Measurements from ENCODE around the gene FAM76A. TPM values are rescaled to one million over a fixed set of nuclear protein-coding genes. Genes with fewer than 3 reads are reported as not detected.

Gene FAM76A
- total RNA-seq, 1 experiment from 2014 or later: 9.6 TPM

DNA sequence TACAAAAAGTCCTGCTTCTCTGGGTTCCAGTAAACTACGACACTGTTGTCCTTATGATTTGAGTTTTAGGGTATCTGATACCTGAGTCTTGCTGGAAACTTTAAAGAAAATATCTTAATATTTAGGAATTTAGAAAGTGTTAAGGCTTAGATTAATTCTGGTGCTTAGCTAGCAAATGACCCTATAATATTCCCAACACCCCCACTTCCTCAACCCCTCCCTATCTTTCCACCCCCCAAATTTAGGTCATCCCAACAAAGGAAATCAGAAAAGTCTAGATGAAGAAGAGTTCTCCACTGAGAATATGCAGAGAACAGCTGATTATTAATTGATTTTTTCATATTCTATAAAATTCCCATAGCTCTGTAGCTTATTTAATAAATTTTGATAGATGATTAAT, 58.9 kb downstream of the FAM76A start (continued):
- TF ChIP-seq, protein P1, sequence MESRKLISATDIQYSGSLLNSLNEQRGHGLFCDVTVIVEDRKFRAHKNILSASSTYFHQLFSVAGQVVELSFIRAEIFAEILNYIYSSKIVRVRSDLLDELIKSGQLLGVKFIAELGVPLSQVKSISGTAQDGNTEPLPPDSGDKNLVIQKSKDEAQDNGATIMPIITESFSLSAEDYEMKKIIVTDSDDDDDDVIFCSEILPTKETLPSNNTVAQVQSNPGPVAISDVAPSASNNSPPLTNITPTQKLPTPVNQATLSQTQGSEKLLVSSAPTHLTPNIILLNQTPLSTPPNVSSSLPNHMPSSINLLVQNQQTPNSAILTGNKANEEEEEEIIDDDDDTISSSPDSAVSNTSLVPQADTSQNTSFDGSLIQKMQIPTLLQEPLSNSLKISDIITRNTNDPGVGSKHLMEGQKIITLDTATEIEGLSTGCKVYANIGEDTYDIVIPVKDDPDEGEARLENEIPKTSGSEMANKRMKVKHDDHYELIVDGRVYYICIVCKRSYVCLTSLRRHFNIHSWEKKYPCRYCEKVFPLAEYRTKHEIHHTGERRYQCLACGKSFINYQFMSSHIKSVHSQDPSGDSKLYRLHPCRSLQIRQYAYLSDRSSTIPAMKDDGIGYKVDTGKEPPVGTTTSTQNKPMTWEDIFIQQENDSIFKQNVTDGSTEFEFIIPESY (IDR thresholded peaks at IDR 0.05; ENCODE audit: extremely low read depth, insufficient replicate concordance, low read length): no peak
- TF ChIP-seq JUND (IDR thresholded peaks at IDR 0.05) (no peak), ZFX (IDR thresholded peaks at IDR 0.05) (no peak)

DNA sequence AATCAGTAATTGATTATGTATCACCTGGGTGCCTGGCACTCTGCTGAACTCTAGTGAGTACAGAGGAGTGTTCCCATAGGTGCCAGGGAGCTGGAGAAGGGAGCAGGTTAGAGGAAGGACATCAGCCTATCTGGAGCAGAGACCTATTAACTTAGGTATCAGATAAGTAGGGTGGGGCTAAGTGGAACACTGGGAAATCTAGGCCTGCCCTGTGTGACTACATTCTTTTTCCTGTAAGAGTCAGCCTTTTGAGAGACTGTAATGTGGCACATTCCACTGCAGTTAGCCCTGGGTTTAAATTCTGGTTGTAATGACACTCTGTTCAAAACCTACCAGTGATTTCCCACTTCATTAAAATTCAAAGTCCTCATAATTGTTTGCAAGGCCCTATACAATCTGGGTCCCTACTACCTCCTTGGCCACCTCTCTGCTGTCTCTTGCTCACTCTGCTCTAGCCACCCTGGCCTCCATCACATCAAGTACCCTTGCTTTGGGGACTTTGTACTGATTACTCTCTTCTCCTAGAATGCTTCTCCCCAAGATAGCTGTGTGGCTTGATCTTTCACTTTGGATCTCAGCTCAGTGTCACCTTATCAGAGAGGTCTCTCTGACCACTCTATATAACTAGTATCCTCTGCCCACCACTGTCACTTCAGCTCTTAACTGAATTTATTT, 60.2 kb downstream of the FAM76A start:
- Histone ChIP-seq H3K9me3 (ENCODE audit: control insufficient read depth in 1 of 2, insufficient read depth in 1 of 2, low read depth in 1 of 2, low read length in 2 of 2) (no peaks in the 10 kb centered on the region), H4K20me1 (ENCODE audit: insufficient read depth) (no peaks in the 10 kb centered on the region), H3K79me2 (ENCODE audit: insufficient read depth, low read length) (peaks cover 8% of the 10 kb centered on the region; the same call in 1 of the 2 replicates), H3K27ac (ENCODE audit: low read depth, low read length) (no peak overlapping the region), H3K4me2 (ENCODE audit: low read length) (peak overlapping the region; percentile 32), H3K9me2 (ENCODE audit: insufficient read depth) (no peaks in the 10 kb centered on the region), H3K9ac (ENCODE audit: low read length) (no peak overlapping the region), H3K4me1 (ENCODE audit: control insufficient read depth in 1 of 2, insufficient read depth in 2 of 2, low read length in 2 of 2) (peaks cover 2 to 13% of the 10 kb centered on the region in 2 experiments; a peak in 2 of 4 replicates), H3K4me3 (replicated peaks in 1 of 2; ENCODE audit: low read depth in 1 of 2, low read length in 2 of 2) (no peak overlapping the region), H3K36me3 (ENCODE audit: control insufficient read depth in 1 of 2, insufficient read depth in 2 of 2, low read length in 2 of 2) (peaks cover 2 to 8% of the 10 kb centered on the region in 2 experiments; a peak in 1 of 4 replicates), H2AFZ (ENCODE audit: low read depth, low read length, poor library complexity, severe bottlenecking) (no peak overlapping the region), H3K27me3 (ENCODE audit: insufficient read depth, low read length) (no peaks in the 10 kb centered on the region)
- no TSS peak for BruUV-seq (replicated peaks)
- ChIA-PET POLR2A (interaction anchor here (1.7 kb wide), 1 partner anchor 13 kb away, joined by 10 read pairs; the partner anchor contains the start of gene STX12), RAD21 (ENCODE audit: low non-redundant PET in 1 of 2, low total read pairs in 2 of 2, uncharacterized antibody in 2 of 2, unreplicated experiment in 2 of 2) (no interaction called here), CTCF (interaction anchor here (1.0 kb wide), 1 partner anchor 13 kb away, joined by 3 read pairs; the partner anchor contains the start of gene STX12)
- TF ChIP-seq, protein P2, sequence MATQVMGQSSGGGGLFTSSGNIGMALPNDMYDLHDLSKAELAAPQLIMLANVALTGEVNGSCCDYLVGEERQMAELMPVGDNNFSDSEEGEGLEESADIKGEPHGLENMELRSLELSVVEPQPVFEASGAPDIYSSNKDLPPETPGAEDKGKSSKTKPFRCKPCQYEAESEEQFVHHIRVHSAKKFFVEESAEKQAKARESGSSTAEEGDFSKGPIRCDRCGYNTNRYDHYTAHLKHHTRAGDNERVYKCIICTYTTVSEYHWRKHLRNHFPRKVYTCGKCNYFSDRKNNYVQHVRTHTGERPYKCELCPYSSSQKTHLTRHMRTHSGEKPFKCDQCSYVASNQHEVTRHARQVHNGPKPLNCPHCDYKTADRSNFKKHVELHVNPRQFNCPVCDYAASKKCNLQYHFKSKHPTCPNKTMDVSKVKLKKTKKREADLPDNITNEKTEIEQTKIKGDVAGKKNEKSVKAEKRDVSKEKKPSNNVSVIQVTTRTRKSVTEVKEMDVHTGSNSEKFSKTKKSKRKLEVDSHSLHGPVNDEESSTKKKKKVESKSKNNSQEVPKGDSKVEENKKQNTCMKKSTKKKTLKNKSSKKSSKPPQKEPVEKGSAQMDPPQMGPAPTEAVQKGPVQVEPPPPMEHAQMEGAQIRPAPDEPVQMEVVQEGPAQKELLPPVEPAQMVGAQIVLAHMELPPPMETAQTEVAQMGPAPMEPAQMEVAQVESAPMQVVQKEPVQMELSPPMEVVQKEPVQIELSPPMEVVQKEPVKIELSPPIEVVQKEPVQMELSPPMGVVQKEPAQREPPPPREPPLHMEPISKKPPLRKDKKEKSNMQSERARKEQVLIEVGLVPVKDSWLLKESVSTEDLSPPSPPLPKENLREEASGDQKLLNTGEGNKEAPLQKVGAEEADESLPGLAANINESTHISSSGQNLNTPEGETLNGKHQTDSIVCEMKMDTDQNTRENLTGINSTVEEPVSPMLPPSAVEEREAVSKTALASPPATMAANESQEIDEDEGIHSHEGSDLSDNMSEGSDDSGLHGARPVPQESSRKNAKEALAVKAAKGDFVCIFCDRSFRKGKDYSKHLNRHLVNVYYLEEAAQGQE (IDR thresholded peaks at IDR 0.05; ENCODE audit: low read depth): no peak
- 0 out of 2 replicates have a peak, but pooled peaks have one; percentile 21 for TF ChIP-seq POLR2AphosphoS5 (IDR thresholded peaks at IDR 0.05; ENCODE audit: low read depth, low read length)
- DNase-seq (ENCODE audit: low read depth, low spot score) (no peak), ATAC-seq (peak; percentile 83)
- intact Hi-C loops (cut with micrococcal nuclease): no loop called here
